GM19023 (cell line): ENCODE measurements around the gene WDR7.

Experiments used
- ATAC-seq: cut with Tn5 transposase; IDR thresholded peaks from one replicate; pipeline ENCODE4 v1.9.1; 2021; ENCODE audit warnings: mild to moderate bottlenecking, moderate library complexity; ENCODE audit not compliant: unreplicated experiment

The WDR7 gene

DNA sequence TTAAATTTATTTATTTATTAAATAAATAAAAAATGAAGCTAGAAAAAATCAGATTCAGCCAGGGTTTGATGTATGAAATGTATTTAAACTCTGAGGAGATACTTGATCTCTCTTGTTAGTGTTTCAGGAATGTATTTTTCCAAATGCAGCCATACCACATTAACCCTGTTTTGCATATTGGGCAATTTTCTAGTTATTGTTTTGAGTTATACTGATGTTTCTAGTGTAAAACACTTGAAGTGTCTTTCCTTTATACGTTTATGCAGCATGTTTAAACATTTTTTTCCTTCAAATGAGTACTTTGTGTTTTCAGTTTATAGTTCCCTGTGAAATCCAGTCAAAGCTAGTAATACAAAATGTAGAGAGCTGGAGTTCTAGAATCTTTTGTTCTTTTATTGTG is 69.9 kb downstream of the WDR7 start:
- no peak for ATAC-seq

GRCh38 chr18:56721491-56721890 is 70.3 kb downstream of the WDR7 start:
- ATAC-seq = no peak

- ATAC-seq = no peak
Observed at GRCh38 chr18:56722518-56722917, 71.4 kb downstream of the WDR7 start.

- ATAC-seq = no peak
Observed at GRCh38 chr18:56723068-56723467, 71.9 kb downstream of the WDR7 start.

- ATAC-seq = no peak
Observed at GRCh38 chr18:56723706-56724105, 72.5 kb downstream of the WDR7 start.

DNA sequence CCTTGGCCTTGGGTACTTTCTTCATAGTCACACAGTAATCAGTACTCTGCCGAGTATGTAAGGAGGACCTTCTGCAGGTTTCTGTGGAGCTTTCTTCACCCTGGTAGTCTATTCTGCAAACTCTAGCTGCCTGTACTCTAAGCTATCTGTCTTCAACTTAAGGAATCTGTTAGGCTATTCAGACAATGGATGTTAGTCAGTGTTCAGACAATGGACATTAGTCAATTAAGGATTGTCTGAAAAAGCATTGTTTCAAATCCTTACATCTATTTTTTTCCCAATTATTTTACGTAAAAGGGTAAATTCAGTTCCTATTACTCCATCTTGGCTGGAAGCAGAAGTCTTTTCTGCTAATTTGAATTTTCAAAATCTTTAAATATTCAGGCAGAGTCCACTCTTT is 75.7 kb downstream of the WDR7 start:
- no peak for ATAC-seq

DNA sequence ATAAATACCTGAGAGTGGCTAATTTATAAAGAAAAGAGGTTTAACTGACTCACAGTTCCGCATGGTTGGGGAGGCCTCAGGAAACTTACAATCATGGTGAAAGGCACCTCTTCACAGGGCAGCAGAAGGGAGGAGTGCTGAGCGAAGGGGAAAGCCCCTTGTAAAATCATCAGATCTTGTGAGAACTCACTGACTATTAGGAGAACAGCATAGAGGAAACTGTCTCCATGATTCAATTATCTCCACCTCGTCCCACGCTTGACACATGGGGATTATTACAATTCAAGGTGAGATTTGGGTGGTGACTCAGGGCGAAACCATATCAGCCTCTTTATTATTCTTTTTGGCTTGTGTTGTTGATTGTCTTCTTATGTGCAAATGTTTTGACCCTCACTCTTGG is 76.2 kb downstream of the WDR7 start:
- ATAC-seq = no peak

DNA sequence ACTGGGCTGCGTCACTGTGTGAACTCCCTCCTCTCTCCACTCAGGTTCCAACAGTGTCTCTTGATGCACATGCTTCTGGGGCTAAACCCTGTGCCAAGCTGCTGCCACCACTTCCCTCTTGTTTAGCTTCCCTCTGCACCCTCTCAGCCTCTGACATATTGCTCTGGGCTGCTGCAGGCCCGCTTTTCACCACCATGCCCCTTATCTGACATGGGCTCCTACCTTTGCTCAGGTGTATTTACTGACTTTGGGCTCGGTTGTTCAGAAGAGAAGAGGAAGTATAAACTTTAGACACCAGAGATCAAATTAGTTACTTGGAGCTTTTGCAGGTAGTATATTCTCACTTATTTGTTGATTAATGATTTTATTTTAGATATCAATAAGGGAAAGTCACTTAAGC is 77.6 kb downstream of the WDR7 start:
- ATAC-seq = no peak

GRCh38 chr18:56738184-56738583 is 87.0 kb downstream of the WDR7 start:
- ATAC-seq = no peak

GRCh38 chr18:56739731-56740130 is 88.6 kb downstream of the WDR7 start:
- no peak for ATAC-seq

DNA sequence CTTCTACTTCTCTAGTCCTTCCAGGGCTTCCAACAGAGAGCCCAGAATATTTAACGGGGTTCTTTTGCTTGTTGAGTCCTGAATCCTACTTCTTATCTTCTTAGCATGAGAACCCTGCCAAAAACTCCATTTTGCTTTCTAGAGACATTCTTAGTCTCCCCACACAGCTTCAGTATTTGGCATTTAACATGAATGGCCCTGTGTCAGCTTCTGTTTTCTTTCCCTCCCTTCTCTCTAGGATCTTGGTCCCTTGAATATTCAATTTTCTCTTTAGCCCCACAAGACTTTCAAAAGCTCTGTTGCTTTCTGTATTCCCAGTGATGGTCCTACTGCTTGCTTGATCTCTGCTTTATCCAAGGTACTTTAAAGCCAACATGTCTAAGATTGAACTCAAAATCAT is 89.5 kb downstream of the WDR7 start:
- no peak for ATAC-seq

- no peak for ATAC-seq
Observed at GRCh38 chr18:56741685-56742084, 90.5 kb downstream of the WDR7 start.

DNA sequence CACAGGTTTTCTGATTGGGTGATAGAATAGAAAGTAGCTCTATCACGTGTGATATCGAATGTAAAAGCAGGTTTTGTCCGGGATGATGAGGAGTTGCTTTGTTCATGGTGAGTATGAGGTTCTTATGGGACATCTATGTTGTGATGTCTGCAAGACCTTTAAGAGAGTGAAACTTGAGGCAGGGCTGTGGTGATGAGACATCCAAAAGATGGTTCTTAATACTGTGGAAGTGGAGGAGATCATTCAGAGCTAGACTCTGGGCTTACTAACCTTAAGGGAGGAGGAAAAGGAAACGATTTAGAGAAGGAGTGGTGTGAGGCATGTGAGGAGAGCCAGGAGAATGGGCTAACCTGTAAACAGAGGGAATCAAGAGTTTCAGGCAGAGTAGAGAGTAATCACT is 92.0 kb downstream of the WDR7 start:
- ATAC-seq = no peak

- ATAC-seq = peak; percentile 52
Observed at GRCh38 chr18:56747032-56747658, 96.0 kb downstream of the WDR7 start.

GRCh38 chr18:56747857-56748256 is 96.7 kb downstream of the WDR7 start:
- ATAC-seq = no peak

DNA sequence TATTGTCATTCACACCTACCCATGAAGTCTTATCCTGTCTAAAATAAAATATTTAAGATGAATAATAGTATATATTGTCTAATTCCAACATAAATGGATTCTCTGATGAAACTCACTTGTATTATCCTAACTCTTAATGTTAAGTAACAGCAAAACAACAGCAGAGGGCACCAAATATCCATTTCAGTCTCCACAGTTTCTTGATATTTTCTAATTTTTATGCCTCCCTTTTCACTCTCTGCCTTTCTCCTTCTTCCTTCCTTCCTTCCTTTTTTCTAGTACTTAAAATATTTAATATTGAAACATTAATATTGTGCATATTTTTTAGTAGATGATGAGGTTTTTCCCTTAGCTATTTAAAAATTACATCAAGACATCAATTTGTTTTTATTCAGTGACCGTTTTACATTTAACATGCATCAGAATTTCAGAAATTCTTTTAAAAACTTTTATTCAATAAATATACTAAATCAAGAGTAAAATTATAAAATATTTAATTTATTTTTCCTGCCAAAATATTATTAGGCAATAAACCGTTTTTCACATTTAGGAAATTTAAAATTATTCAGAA is 97.6 kb downstream of the WDR7 start:
- no peak for ATAC-seq

DNA sequence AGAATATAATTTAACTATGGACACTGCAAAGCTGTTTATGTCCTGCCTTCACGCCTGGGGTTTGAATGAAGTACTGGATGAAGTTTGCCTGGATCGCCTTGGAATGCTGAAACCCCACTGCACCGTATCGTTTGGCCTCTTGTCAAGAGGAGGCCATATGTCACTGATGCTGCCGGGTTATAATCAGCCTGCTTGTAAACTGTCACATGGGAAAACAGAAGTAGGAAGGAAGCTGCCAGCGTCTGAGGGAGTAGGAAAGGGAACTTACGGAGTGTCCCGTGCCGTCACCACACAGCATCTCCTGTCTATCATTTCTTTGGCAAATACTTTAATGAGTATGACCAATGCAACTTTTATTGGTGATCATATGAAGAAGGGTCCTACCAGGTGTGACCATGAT is 105.8 kb downstream of the WDR7 start:
- ATAC-seq = no peak

DNA sequence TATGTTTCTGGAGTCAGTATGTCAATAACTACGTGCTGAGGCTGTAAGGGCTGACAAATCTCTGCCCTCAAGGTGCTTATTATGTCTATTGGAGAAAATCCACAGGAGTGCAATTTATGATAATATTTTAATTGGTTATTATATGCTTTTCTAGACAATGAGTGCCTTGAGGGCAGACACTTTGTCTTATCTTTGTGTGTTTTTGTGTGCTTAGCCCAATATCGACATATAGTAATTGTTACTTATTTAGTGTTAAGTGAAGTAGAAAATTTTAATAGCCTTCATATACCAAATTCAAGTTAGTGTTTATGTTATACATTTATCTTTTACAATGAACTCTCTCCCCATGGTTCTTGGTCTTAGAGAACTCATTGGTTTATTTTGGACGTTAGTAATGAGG is 118.9 kb downstream of the WDR7 start:
- no peak for ATAC-seq

DNA sequence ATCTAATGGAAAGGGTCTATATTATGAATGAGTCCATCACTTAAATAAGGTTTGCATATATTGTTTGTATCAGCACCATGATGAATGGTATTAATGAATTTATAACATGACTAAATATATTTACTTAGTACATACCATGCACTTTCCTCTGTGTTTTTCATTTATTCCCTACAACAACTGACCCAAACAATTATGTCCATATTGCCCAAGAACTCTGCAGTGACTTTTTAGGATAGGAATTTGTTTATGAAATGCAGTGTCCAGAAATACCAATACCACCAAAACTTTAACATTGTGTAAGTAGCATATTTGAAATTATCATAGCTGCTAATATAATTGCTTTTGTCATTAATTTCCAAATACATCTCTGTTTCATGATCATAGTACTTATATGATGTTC is 119.7 kb downstream of the WDR7 start:
- ATAC-seq = no peak

DNA sequence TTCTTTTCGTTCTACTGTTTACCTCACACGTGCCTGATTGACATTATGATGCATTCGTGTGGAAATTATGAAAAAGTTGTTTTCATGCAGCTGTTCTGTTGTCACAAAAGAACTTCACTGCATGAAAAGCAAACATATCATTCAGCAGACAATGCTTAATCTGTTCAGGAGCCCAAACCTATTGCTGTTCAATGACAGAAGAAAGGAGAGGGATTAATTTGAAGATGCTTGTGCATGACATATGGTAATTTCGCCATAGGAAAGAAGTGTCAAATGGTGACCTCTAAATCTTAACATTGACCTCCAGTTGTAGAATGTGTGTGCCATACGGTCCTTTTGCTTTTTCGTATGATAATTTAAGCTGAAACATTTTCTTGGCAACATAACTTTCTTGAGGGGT is 124.5 kb downstream of the WDR7 start:
- ATAC-seq = no peak

DNA sequence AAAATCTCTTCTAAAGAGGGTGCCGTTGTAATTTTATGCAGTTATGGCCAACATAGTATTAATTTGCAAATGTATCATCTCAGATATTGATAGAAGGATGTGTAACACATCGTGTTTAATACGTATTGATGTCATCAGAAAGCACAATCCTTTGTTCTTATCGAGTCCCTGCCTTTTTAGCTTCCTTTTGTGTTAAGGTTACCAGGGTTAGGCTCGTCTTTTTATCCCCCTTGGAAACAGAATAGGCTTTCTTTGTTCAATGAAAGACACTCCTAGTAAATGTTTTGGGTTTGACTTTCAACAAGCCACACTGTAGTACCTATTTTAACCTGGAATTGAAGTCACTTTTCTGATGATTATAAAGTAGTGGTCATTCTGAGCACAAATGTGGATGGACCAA is 136.2 kb downstream of the WDR7 start:
- no peak for ATAC-seq

GRCh38 chr18:56789004-56789888 is 138.1 kb downstream of the WDR7 start:
- no peak for ATAC-seq
